ENCODE measurements around the gene G6PC3. TPM values are rescaled to one million over a fixed set of nuclear protein-coding genes. Genes with fewer than 3 reads are reported as not detected.

Gene G6PC3
- total RNA-seq, 2 donors from 2014 or later: 88.8 to 129 TPM

GRCh38 chr17:44069974-44070454, 521 bp upstream of the G6PC3 start:
- peaks cover 3% of the 10 kb centered on the region for H3K4me1 ChIP-seq (ENCODE audit: control insufficient read depth, insufficient read depth, low read length)
- H3K4me3 ChIP-seq (ENCODE audit: low read length): peak overlapping the region; percentile 83
- H3K27me3 ChIP-seq (ENCODE audit: control insufficient read depth, insufficient read depth, low read length, poor library complexity, severe bottlenecking): no peaks in the 10 kb centered on the region
- Mint-ChIP-seq H3K36me3 (ENCODE audit: low read depth) (peaks cover 9% of the 10 kb centered on the region), H3K4me3 (peak overlapping the region; percentile 87), H3K27me3 (ENCODE audit: insufficient read depth) (no peaks in the 10 kb centered on the region), H3K9me3 (no peaks in the 10 kb centered on the region), H3K4me1 (peaks cover 11% of the 10 kb centered on the region), H3K27ac (peak overlapping the region; percentile 93)
- WGBS, 2 experiments (ENCODE audit: insufficient coverage in 1 of 2, insufficient read length in 1 of 2): 10 to 19% methylated on average over 4 to 7 of the region's 7 CpGs
- no peak for TF ChIP-seq CTCF (conservative IDR thresholded peaks at IDR 0.05)
- H3K9ac ChIP-seq (ENCODE audit: extremely low read depth, low read length, poor library complexity, severe bottlenecking): peak overlapping the region; percentile 51
- peaks cover 6% of the 10 kb centered on the region for H3K36me3 ChIP-seq (ENCODE audit: control insufficient read depth, insufficient read depth, low read length)
- peak overlapping the region; percentile 92 for H3K27ac ChIP-seq (ENCODE audit: low read depth, low read length)
- DNase-seq: peak; percentile 84
- no peaks in the 10 kb centered on the region for H3K9me3 ChIP-seq (ENCODE audit: control insufficient read depth, low read length)

- Mint-ChIP-seq H3K4me3 (peak overlapping the region; percentile 87), H3K9me3 (no peaks in the 10 kb centered on the region), H3K36me3 (ENCODE audit: low read depth) (peaks cover 17% of the 10 kb centered on the region), H3K27me3 (ENCODE audit: insufficient read depth) (no peaks in the 10 kb centered on the region), H3K4me1 (peaks cover 5% of the 10 kb centered on the region), H3K27ac (peak overlapping the region; percentile 93)
- H3K4me3 ChIP-seq (ENCODE audit: low read length): peak overlapping the region; percentile 83
- H3K27ac ChIP-seq (ENCODE audit: low read depth, low read length): peak overlapping the region; percentile 92
- H3K9ac ChIP-seq (ENCODE audit: extremely low read depth, low read length, poor library complexity, severe bottlenecking): peak overlapping the region; percentile 72
- no peak for TF ChIP-seq CTCF (conservative IDR thresholded peaks at IDR 0.05)
- peaks cover 11% of the 10 kb centered on the region for H3K36me3 ChIP-seq (ENCODE audit: control insufficient read depth, insufficient read depth, low read length)
- peaks cover 3% of the 10 kb centered on the region for H3K4me1 ChIP-seq (ENCODE audit: control insufficient read depth, insufficient read depth, low read length)
- DNase-seq: no peak
- no peaks in the 10 kb centered on the region for H3K9me3 ChIP-seq (ENCODE audit: control insufficient read depth, low read length)
- H3K27me3 ChIP-seq (ENCODE audit: control insufficient read depth, insufficient read depth, low read length, poor library complexity, severe bottlenecking): no peaks in the 10 kb centered on the region
- 0 to 1% methylated on average over 2 to 3 of the region's 3 CpGs for WGBS, 2 experiments (ENCODE audit: insufficient coverage in 1 of 2, insufficient read length in 1 of 2)
These were observed 624 bp downstream of the G6PC3 start for GRCh38 chr17:44071198-44071520.

- Histone ChIP-seq H3K36me3 (ENCODE audit: control insufficient read depth, insufficient read depth, low read length) (peaks cover 17% of the 10 kb centered on the region), H3K4me1 (ENCODE audit: control insufficient read depth, insufficient read depth, low read length) (peaks cover 3% of the 10 kb centered on the region), H3K27ac (ENCODE audit: low read depth, low read length) (no peak overlapping the region), H3K9ac (ENCODE audit: extremely low read depth, low read length, poor library complexity, severe bottlenecking) (peak overlapping the region; percentile 72), H3K27me3 (ENCODE audit: control insufficient read depth, insufficient read depth, low read length, poor library complexity, severe bottlenecking) (no peaks in the 10 kb centered on the region), H3K4me3 (ENCODE audit: low read length) (peak overlapping the region; percentile 83), H3K9me3 (ENCODE audit: control insufficient read depth, low read length) (no peaks in the 10 kb centered on the region)
- peaks cover 22% of the 10 kb centered on the region for H3K36me3 Mint-ChIP-seq (ENCODE audit: low read depth)
- no peaks in the 10 kb centered on the region for H3K9me3 Mint-ChIP-seq
- H3K27ac Mint-ChIP-seq: peak overlapping the region; percentile 63
- 53 to 72% methylated on average over 2 of the region's 2 CpGs for WGBS, 2 experiments (ENCODE audit: insufficient coverage in 1 of 2, insufficient read length in 1 of 2)
- peak; percentile 57 for DNase-seq
- H3K4me1 Mint-ChIP-seq: peaks cover 5% of the 10 kb centered on the region
- no peak for TF ChIP-seq CTCF (conservative IDR thresholded peaks at IDR 0.05)
- H3K27me3 Mint-ChIP-seq (ENCODE audit: insufficient read depth): no peaks in the 10 kb centered on the region
- peak overlapping the region; percentile 87 for H3K4me3 Mint-ChIP-seq
These were observed 1.2 kb downstream of the G6PC3 start for GRCh38 chr17:44071772-44072171.
